Diencephalon (tissue), 1 donor: Measurements from ENCODE around the gene NCOA7. TPM values are rescaled to one million over a fixed set of nuclear protein-coding genes. Genes with fewer than 3 reads are reported as not detected.

Experiments
- small RNA-seq: library from RNA; depleted of rRNA; stranded (forward); fragments of <200 nt; gene quantifications from one replicate; pipeline ENCODE3, GENCODE V24; 2014
- total RNA-seq: library from RNA; depleted of rRNA; stranded (reverse); fragments of >200 nt; gene quantifications from one replicate; pipeline ENCODE4 v1.2.3, GENCODE V29; 2014

Gene NCOA7, protein sequence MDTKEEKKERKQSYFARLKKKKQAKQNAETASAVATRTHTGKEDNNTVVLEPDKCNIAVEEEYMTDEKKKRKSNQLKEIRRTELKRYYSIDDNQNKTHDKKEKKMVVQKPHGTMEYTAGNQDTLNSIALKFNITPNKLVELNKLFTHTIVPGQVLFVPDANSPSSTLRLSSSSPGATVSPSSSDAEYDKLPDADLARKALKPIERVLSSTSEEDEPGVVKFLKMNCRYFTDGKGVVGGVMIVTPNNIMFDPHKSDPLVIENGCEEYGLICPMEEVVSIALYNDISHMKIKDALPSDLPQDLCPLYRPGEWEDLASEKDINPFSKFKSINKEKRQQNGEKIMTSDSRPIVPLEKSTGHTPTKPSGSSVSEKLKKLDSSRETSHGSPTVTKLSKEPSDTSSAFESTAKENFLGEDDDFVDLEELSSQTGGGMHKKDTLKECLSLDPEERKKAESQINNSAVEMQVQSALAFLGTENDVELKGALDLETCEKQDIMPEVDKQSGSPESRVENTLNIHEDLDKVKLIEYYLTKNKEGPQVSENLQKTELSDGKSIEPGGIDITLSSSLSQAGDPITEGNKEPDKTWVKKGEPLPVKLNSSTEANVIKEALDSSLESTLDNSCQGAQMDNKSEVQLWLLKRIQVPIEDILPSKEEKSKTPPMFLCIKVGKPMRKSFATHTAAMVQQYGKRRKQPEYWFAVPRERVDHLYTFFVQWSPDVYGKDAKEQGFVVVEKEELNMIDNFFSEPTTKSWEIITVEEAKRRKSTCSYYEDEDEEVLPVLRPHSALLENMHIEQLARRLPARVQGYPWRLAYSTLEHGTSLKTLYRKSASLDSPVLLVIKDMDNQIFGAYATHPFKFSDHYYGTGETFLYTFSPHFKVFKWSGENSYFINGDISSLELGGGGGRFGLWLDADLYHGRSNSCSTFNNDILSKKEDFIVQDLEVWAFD
- total RNA-seq: 57.7 TPM

DNA sequence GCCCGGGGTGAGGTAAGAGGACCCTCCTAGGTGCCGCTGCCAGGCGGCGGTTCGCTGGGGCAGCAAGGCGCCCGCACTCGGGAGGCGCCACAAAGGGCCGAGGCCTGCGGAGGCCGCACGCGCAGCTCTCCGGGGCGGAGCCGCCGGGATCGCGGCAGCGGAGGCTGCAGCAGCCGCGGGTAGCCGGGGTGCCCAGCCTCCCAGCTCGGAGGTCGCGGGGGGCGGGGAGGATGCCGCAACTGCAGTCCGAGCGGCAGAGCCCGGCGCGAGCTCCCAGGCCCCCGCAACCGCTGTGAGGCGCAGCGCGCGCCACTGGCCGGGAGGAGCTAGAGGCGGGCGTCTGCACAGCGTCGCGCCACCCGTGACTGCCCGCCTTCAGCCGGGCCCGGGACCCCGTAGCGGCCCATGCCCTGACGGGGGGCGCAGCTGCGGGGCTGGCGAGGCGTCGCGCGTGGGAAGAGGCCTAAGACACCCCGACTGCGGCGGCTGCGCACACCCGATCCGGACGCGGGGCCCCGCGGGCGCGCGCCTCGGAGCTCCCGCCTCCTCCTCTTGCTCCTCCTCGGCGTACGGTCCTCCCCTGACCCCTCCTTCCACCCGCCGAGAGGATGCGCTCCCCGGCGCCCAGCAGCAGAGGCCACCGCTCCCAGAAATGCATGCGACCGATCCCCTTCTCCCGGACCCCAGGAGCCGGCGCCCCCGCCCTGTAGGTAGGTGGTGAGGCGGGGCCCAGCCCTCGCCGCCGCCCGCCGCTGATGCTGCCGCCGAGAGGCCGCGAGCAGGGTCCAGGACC, at the start of gene NCOA7:
NCOA7 (plus strand) TSS at position 603 of the 793 bp plus-strand sequence. CDS start 24,395 bp downstream, outside the sequence.

DNA sequence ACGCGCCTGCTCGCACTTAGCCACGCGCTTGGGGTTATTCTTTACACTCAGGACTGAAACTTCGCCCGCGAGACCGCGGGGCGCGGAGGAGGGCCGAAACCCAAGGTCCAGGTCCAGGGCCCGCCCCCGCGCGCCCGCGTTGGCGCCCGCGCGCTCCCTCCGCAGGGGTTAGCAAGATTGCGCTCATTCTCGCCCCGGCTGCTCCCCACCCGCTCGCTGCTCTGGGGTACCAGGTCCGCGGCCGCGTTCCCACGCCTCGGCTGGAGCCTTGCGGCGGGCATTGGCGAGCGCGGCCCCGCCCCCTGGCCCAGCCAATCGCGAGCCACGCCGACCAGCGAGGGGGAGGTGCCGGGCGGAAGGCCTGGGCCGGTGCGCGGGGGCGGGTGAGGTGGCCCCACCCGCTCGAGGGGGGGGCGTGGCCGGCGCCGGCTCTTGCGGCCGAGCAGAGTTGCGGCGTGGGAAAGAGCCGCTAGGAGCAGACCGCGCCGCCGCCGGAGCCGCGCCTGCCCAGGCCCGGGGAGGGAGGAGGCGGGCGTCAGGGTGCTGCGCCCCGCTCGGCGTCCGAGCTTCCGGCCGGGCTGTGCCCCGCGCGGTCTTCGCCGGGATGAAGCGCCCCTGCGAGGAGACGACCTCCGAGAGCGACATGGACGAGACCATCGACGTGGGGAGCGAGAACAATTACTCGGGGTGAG, 41.4 kb upstream of the NCOA7 start, which contains the start of gene HEY2:
HEY2 (plus strand) TSS at position 460 of the 692 bp plus-strand sequence; CDS start at position 605, 145 bp downstream.

DNA sequence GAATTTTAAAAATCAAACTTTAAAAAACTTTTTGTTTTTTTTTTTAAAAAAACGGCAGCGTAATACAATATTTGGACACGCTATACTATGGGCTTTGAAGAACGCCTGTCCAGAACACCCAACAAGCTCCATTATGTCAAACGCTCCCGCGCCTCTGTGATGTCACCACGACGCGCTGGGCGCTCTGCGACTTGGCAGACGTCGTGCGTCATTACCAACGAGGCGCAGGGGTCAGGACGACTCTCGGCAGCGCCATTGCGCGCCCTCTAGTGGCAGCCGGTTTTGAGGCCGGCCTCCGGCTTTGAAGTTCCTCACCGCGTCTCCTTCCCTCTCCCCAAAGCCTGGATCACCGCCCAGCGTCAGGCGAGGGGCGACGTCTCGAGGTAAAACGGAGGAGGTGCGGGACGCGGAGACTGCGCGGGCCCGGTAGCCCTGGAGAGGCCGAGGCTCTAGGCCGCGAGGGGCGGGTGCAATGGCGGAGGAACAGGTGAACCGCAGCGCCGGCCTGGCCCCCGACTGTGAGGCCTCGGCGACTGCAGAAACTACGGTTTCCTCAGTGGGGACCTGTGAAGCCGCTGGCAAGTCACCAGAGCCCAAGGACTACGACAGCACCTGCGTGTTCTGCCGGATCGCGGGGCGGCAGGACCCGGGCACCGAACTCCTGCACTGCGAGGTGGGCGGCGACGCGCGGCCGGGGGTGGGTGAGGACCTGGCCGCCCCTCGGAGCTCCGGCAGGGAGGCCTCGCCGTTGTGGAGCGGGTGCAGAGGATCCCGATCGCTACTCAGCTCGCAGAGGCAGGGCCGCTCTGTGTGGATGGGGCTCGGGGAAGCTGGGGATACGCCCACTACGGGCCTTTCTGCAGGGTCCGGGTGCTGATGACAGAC, 166.0 kb downstream of the NCOA7 start, which contains the start of gene HINT3:
HINT3 (plus strand) TSS at position 265 of the 885 bp plus-strand sequence; CDS start at position 473, 208 bp downstream.

Small RNA genes lying within 50 kb of the gene (small RNA-seq; reads per million reads assigned to genes)
- gene RNA5SP216: not detected

Other genes starting within 250 kb of the NCOA7 start
- gene HEY2, start 41.3 kb upstream of the NCOA7 start, total RNA-seq: 2.8 TPM
- 89.0 TPM for gene HINT3, start 165.8 kb downstream of the NCOA7 start, total RNA-seq
- 27.9 TPM for gene TRMT11, start 195.6 kb downstream of the NCOA7 start, total RNA-seq